Retina (tissue), 1 donor: ENCODE data around the gene SNX25.
A peak's percentile ranks its signal among the peaks of the same experiment; 100 is the strongest.

Experiments
- DNase-seq: peaks from one replicate; pipeline ENCODE4 v3.0.0-alpha.2; 2016

The SNX25 gene

DNA sequence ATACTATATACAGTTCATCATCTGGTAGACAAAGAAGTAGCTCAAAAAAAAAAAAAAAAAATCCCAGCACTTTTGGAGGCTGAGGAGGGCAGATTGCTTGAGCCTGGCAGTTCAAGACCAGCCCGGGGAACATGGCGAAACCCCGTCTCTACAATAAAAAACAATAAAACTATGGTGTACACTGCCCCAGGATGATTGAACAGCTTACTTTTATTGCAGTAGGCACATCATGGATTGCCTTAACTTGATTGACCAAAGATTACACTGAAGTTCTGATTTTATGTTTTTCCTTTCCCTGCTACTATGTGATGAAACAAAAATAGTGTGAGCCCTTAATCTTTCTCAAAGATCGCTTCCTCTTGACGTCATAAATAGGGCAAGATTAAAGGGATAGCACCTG lies 60.6 kb downstream of the SNX25 start:
- DNase-seq, result no peak

DNA sequence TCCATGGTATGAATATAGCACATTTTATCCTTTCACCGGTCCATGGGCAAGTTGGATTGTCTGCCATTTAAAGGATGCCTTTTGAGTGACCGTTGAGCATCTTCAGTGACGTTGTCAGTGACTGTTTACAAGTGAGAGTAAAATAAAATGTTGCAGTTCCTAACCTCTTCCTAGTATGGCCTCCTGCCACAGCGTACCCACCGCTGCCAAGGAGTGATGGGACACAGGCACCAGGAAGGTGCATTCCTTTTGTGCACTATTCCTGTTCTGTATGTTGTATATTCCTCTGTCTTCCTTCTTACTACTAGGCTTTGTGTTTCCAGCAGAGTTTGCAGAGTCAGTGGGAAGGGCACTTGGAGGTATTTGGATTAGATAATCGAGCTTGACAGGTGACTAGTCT lies 61.5 kb downstream of the SNX25 start:
- DNase-seq, result no peak

DNA sequence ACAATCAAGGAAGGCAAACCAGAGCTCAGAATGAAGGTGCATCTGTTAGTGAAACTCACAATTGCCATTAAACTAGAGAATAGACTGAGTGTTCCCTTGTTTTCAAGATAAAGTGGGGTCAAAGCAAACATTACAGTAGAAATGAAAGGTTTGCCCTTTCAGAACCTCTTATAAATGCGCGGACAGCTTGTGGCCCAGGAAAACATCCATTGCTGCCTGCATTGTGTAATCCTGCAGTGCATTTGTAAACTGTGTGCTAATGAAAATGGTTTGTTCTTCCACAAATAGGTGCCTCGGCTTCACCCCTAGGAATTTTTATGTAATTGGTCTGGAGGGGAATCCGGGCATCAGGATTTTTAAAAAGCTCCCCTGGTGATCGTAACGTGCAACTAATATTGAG lies 62.8 kb downstream of the SNX25 start:
- DNase-seq, result no peak

DNA sequence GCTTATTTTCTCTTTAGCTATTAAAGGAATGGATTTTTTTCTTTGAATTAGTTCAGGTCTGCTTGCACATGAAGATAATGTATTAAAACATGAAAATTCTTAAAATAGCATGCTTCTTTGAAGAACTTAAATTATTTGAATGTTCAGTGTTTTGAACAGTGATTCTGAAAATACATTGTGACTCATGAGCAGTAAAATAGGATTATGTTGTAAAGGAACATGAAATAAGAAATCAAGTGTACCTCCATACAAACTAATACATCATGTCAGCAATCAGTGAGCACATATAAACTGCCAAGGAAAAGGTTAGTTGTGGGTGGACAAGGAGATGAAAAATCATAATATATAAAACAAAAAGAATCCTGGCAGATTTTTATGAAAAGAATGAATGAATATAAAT lies 66.1 kb downstream of the SNX25 start:
- DNase-seq, result no peak

DNA sequence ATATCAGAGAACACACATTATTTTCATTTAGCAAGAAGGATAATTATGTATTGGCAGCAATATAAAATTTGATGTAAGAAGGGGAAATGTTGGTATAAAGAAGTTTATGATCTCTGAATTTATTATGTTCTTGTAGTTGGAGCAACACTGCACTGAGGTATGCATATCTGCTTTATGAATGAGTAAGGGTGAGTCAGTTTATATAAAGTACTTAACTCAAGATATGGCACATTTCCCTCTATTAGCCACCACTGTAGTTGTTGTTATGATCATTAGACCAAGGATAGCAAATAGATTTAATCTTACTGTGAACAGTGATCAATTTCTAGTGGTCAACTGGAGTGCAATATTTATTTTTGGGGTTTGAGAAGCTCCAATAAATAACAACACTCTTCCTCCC lies 66.6 kb downstream of the SNX25 start:
- no peak for DNase-seq

DNA sequence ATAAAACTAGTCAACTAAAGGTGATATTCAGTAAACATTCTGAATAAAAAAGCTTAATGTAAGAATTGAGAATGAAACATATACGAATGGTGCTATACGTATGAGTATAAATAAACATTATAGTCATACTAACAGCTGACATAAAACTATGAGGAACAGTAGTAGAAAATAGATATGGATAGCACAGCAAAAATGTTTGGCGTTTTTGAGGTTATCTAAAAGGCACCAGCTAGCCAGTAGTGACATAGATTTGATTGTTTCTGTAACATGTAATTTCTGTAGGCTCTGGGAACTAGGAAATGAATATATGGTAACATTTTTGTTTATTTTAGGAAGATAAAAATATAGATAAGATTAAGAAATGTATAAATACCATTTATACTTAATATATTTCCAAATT lies 69.3 kb downstream of the SNX25 start:
- DNase-seq, result no peak

DNA sequence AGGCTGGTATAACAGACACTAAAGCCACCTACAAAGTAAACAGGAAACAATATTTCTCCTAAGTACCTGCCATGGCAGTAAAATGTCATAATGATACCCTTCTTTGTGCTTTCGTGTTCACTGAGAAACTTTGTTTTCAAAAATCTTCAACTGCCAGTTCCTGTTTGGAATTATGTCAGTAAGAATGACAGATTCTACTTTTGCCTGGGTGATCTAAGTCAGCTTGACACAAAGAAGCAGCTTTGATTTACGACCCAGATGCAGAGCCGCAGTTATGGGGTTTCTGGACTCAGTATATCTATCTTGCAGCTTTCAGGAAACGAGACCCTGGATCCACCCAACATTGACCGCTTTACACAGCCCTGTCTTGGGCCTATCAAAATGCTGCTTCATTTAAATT lies 71.2 kb downstream of the SNX25 start:
- DNase-seq, result peak; percentile 34

DNA sequence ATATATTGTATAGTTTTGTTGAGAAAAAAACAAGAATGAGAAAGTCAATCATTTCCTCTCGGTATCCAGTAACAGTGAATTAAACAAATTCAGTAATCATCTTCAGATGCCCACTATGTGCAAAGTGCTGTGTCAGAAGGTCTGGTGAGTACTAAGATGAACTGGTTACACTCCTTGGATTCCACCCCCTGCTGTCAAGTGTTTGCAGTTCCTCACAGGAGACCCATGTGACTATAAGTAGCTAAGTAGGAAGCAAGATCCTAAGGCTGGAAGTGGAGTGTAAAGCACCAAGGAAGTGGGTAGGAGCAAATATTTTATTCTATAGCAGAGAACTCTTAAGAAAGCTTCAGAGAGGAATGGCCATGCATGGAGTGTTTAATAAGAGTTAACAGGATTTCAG lies 73.6 kb downstream of the SNX25 start:
- no peak for DNase-seq

DNA sequence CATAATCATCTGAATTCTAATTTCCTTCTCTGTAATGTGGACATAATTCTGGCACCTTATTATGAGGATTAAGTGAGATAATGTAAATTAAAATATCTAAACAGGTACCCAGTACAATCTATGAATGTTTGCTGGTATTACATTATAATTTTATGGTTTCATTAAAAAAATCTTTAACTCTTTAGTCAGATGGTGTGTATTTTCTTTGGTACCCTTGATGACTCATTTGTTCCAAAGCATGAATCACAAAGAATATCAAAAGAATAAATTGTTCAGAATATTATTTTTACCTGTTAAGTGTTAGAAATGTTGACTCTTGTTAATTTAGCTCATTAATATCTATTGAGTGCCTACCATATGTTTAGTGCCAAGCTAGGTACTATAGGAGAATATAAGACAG lies 74.3 kb downstream of the SNX25 start:
- no peak for DNase-seq

DNA sequence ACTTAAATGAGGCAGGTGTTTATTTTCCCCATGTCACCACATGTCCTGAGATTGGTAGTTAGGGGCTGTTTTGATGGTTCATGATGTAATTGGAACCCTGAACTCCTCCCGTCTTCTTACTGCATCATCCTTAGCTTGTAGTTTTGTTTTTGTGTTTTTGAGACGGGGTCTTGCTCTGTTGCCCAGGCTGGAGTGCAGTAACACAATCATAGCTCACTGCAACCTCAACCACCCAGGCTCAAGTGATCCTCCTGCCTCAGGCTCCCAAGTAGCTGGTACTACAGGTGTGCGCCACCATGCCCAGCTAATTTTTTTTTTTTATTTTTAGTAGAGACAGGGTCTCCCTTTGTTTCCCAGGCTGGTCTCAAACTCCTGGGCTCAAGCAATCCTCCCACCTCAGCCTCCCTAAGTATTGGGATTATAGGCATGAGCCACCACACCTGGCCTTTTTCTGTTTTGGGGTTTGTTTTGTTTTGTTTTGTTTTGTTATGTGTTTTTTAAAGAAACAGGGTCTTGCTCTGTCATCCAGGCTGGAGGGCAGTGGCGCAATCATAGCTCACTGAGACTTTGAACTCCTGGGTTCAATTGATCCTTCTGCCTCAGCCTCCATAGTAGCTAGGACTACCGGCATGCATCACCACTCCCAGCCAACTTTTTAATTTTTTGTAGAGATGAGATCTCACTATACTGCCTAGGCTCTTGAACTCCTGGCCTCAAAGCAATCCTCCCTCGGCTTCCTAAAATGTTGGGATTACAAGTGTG lies 76.4 kb downstream of the SNX25 start:
- no peak for DNase-seq

DNA sequence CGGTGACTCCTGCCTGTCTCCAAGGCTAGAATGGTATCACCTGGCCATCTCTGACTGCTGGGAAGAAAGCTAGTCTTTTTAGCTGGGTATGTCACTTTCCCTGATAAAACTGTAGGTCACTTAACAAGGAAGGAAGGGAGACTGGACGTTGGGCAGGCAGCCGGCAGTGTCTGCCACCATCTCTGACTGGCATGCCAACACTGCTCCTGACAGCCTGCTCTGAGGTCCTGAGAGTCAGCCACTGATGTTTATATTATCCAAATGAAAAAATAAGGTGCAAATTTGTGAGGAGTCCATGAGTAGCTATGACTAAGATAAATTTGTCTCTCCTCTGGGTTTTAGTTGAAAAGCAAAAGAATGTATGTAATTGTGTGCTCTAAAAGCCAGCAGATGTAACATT lies 77.2 kb downstream of the SNX25 start:
- DNase-seq, result no peak

DNA sequence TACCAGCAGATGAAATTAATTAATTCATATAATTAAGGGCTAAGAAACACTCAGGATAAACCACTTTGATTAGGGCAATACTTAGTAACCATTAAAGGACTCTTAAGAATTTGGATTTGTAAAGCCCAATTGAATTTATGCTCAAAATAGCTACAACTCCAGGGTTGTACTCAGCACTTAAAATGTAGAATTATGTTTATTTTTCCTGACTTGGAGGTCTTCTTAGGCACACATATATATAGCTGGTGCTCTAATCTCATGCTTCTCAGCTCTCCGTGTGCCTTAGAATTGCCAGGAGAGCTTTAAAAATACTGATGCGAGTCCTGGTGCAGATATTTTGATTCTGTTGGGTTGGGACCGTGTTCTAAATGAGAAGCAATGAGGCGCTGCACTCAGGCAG lies 77.6 kb downstream of the SNX25 start:
- DNase-seq, result no peak

DNA sequence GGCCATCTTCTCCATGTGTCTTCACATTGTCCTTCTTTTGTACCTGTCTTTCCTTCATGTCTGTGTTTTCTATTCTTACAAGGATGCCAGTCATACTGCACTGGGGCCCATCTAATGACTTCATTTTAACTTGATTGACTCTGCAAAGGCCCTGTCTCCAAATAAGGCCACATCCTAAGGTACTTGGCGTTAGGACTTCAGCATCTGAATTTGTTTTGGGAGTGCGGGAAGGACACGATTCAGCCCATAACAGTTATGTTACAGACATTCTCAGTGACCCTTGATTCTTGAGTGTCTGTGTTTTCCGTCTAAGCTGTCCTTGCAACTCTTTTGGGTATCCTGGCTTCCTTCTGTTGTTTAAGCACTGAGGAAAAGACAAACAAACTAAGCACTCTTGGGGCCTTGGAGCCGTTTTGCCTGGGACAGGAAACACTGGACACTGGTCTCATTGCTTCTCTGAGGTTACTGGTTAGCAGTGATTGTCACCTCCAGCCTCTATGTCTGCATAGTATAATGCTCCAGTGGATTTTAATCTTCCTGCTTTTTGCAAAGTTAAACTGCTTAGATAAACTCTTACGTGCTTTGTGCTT lies 80.7 kb downstream of the SNX25 start:
- no peak for DNase-seq

DNA sequence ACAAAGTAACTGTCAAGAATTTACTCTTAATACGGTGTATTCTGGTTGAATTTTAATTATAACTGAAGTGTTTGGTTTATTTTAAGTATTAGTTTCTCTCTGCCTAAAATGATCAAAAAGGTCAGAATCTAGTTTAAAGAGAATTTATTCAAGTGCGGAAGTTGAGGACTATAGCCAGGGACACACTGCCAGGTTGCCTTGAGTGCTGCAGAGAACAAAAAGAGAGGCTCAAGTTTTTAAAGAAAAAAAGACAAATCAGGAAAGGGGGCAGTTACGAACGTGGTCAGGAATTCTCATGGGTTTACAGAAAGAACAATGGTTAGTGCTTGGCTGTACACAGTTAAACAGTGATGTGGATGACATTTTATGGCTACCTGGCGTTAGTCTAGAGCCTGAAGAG lies 81.3 kb downstream of the SNX25 start:
- DNase-seq, result no peak

DNA sequence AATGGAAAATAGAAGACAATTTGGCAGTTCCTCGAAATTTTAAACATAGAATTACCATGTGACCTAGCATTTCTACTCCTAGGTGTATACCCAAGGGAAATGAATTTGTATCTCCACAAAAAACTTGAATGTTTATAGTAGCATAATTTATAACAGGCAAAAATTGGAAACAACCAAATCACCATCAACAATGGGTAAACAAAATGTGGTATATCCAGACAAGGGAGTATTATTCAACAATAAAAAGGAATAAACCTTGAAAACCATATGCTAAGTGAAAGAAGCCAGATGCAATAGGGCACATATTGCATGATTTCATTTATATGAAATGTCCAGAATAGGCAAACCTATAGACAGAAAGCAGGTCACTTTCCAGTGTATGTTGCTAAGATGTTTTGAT lies 83.8 kb downstream of the SNX25 start:
- no peak for DNase-seq

DNA sequence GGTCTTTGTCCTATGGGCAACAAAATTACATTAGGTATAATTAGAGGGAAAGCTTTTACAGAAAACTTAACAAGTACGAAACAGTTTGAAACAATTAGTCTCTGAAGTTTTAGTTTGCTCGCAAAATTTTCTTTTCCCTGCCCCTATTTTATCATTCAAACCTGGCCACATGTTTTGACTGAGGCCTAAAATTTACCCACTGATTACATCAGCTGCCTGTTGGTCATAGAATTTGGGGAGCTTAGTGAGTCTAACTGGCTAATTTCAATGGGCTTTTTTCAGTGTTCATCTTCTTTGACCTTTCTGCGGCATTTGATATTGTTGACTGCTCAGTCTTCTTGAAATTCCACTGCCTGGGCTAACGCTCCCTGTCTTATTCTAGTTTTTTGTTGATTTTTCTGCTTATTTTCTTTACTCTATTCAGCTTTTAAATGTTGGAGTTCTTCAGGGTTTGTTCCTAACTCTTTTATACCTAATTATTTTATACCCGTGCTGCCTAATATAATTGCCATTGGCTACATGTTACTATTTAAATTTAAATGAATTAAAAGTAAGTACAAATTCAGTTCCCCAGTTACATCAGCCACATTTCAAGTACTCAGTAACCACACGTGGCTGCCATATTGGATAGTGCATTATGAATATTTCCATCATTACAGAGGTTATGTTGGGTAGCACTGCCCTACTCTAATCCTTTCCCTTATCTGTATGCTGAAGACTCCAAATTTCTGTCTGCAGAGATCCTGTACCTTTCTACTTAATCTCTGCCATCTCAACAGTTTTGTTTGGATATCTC lies 87.5 kb downstream of the SNX25 start:
- DNase-seq, result no peak

DNA sequence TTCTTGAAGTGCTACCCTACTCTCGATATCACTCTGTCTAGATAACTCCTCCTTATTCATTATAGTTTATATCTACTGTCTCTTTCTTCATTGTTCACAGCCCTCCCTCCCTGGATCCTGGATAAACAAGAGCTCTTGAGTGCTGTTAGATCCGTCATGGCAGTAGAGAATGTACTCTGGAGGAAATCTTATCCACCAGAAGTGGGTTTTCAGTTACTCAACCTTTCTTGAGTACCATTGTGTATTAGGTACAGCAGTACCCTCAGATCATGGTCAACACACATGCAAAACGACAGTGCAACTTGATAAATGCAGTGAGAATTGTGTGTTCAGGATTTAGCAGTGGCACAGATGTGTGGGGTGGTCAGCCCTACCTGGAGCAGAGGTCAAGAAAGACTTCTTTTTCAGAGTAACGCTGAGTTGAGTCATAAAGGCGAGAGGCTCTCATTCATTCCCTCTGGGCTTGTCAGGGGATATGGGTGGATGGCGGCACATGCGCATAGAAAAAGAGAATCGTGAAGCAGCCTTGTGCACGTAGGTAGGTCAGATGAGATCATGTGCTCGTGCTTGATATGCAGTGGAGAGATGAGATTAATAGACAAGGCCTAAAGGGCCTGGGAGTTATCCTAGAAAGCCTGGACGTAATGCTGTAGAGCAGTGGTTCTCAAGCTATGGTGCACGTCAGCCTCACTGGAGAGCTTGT lies 89.5 kb downstream of the SNX25 start:
- no peak for DNase-seq

DNA sequence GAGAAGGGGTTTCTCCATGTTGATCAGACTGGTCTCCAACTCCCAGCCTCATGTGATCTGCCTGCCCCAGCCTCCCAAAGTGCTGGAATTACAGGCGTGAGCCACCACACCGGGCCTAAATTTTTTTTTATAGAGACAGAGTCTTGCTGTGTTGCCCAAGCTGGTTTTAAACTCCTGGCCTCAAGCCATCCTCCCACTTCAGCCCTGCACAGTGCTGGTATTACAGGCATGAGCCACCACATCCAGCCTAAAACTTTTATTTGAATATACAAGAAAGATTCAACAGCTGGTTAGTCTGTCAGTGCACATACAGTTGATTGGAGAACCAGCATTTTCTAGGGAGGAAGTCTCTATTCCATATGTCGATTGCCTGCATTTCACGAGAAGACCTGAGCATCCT lies 95.1 kb downstream of the SNX25 start:
- no peak for DNase-seq

DNA sequence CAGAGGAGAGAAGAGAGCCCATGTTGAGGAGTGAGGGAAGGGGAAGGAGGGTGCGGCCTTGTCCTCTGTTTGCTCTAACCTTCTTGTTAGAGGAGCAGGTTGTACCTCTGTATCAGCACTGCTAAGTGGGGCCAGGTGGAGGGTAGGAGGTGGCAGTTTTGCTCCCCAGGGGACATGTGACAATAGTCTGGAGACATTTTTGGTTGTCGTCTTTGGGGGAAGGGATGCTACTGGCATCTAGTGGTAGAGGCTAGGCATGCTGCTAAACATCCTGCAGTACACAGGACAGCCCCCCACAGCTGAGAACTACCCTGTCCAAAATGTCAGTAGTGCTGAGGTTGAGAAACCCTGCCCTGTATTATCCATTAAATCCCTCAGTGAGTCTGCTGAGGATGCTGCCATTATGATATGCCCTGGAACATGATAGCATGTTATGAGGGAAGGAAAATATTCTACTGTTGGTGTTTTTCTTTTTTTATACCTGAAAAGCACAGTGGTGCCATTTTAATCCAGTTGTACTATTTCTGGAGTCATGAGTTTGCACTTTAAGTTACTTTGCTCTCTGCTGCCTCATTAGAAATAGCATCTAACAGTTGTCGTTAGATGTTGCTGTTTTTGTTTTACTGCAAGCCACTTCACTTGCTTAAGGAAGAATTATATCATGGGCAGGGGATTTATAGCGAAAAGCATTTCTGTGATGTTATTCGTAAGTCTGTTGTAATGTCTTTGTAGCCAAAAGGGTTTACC lies 95.7 kb downstream of the SNX25 start:
- peak; percentile 67 for DNase-seq

DNA sequence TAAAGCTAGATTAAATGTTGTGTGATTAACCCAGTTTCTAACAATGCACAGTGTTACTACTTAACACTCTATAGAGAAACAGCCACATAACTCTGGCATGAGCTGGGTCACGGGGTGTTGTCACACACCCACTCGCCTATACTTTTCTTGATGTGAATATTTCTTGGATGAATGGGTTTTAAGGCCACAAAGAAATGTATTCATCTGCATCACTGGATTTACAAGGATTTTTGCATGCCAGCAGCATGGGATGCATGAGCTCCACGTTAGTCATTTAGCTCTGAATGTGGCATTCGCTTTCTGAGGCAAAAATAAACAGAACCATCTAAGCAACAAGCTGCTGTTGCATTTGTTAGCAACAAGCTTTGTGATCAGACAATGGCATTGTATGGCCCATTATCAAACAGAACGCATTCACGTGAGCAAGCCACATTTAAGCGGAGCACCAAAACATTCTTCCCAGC lies 96.6 kb downstream of the SNX25 start:
- DNase-seq, result peak; percentile 75

DNA sequence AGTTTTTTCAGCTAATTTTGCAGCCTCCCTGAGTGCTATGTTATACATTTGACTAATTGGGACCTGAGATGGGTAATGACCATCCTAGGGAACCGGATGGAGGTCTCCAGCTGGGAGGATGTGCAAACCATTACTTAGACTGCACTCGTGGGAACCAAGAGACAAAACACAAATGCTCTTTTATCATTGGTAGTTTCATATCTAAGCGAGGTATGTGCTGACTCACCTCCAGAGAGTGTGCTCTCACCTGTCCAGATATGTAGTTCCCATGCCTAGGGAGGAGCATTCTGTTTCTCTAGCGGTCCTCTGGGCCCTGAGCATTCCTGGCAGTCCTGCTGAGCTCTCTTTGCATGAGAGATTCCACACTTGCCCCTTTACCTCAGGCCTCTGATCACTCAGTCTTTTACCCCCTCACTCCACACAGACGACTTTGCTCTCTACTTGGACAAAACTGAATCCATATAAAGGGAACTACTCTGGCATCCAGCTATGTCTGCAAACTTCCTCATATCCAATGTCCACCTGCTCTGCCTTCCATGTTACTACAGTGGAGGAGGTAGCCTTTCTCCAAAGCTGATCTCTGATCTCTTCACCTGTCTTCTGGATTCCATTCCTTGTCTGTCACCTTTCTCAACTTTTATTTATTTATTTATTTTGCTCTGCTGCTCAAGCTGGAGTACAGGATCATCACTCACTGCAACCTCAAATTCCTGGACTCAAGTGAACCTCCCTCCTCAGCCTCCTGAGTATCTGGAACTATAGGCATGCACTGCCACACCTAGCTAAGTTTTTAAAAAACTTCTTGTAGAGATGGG lies 97.9 kb downstream of the SNX25 start:
- DNase-seq, result peak; percentile 34

DNA sequence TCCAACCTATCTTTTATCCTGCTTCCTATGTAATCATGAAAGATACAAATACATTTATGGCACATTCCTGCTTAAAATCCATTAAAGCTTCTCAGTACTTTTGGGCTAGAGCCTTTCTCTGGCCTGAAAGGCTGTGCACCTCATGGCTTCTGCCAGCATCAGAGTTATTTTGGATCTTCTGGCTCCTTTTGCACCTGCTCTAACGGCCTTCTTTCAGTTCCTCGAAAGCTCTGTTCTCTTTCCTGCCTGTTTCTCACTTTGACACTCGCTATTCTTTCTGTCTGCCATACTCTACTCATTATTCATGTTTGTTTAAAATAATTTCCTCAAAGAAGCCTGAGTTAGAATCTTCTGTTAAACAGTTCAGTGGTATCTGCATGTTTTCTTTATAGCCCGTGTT lies 100.4 kb downstream of the SNX25 start:
- DNase-seq, result no peak
